Nephron (organoid): ENCODE results near the gene LRRC52.

Experiments used
- H3K27ac Mint-ChIP-seq, 3 experiments: 2 replicates each; pipeline ENCODE4 v1.8.0; 2020; ENCODE audit warnings: mixed read lengths in 3 of 3, mild to moderate bottlenecking in 2 of 3, moderate library complexity in 1 of 3
- H3K27me3 Mint-ChIP-seq: 2 replicates; pipeline ENCODE4 v1.8.0; 2021; ENCODE audit warnings: low read depth, mild to moderate bottlenecking, moderate library complexity, mixed read lengths
- H3K36me3 Mint-ChIP-seq: 2 replicates; pipeline ENCODE4 v1.8.0; 2020; ENCODE audit warnings: low read depth, mixed read lengths
- H3K4me1 Mint-ChIP-seq: 2 replicates; pipeline ENCODE4 v1.8.0; 2020; ENCODE audit warnings: mixed read lengths
- H3K4me3 Mint-ChIP-seq, 3 experiments: 2 replicates each; pipeline ENCODE4 v1.8.0; 2020; ENCODE audit warnings: mild to moderate bottlenecking in 3 of 3, mixed read lengths in 3 of 3, moderate library complexity in 2 of 3
- H3K9me3 Mint-ChIP-seq: 2 replicates; pipeline ENCODE4 v1.8.0; 2020; ENCODE audit warnings: mixed read lengths
- TF ChIP-seq, protein P1 (sequence below), 3 experiments: fragments of 200-600 bp; sonication (generic); IDR thresholded peaks; one replicate each; pipeline ENCODE4 v1.5.0; 2021; ENCODE audit warnings: antibody characterized with exemption in 3 of 3; ENCODE audit not compliant: unreplicated experiment in 3 of 3

Gene LRRC52

DNA sequence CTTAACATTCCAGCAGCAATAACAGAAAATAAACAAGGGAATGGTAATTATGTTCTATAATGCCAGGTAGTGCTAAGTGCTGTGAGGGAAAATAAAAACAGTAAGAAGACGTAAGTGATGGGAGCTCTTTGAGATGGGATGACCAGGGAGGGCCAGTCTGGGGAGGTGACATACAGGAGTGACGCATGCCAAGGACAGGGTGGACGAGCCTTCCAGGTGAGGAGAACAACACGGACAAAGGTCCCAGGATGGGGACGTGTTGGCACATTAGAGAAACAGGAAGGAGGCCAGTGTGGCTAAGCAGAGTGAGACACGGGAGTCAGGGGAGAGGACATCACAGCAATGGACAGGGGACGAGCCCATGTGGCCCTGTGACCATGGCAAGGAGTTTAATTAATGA lies 11.7 kb upstream of the LRRC52 start:
- TF ChIP-seq, protein P1, sequence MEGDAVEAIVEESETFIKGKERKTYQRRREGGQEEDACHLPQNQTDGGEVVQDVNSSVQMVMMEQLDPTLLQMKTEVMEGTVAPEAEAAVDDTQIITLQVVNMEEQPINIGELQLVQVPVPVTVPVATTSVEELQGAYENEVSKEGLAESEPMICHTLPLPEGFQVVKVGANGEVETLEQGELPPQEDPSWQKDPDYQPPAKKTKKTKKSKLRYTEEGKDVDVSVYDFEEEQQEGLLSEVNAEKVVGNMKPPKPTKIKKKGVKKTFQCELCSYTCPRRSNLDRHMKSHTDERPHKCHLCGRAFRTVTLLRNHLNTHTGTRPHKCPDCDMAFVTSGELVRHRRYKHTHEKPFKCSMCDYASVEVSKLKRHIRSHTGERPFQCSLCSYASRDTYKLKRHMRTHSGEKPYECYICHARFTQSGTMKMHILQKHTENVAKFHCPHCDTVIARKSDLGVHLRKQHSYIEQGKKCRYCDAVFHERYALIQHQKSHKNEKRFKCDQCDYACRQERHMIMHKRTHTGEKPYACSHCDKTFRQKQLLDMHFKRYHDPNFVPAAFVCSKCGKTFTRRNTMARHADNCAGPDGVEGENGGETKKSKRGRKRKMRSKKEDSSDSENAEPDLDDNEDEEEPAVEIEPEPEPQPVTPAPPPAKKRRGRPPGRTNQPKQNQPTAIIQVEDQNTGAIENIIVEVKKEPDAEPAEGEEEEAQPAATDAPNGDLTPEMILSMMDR (IDR thresholded peaks at IDR 0.05; ENCODE audit: unreplicated experiment in 3 of 3) = no peak
- Mint-ChIP-seq H3K9me3 (no peaks in the 10 kb centered on the region), H3K36me3 (no peaks in the 10 kb centered on the region), H3K27ac (no peak overlapping the region), H3K4me1 (peaks cover 24% of the 10 kb centered on the region), H3K4me3 (no peak overlapping the region), H3K27me3 (no peaks in the 10 kb centered on the region)

DNA sequence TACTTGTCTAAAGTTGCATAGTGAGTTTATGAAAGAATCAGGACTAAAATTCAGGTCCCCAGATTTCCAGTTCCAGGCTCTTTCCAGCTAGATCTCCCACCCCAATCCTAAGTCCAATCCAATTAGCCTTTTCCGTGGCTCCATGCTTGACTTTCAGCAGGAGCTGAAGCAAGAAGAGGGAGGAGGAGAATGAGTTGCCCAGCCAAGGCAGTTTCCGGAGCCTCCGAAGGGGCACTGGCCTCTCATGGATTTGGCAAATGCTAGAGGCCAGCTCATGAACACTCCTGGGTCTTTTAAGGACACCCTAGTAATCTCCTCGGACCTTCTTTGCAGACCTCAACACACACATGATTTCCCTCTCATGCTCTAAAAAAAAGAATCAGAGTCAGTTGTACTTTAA lies 10.5 kb upstream of the LRRC52 start:
- Mint-ChIP-seq H3K27me3 (no peaks in the 10 kb centered on the region), H3K4me1 (peaks cover 22% of the 10 kb centered on the region), H3K4me3 (no peak overlapping the region), H3K36me3 (no peaks in the 10 kb centered on the region), H3K27ac (no peak overlapping the region), H3K9me3 (no peaks in the 10 kb centered on the region)
- TF ChIP-seq, protein P1 (IDR thresholded peaks at IDR 0.05; ENCODE audit: unreplicated experiment in 3 of 3) = no peak

DNA sequence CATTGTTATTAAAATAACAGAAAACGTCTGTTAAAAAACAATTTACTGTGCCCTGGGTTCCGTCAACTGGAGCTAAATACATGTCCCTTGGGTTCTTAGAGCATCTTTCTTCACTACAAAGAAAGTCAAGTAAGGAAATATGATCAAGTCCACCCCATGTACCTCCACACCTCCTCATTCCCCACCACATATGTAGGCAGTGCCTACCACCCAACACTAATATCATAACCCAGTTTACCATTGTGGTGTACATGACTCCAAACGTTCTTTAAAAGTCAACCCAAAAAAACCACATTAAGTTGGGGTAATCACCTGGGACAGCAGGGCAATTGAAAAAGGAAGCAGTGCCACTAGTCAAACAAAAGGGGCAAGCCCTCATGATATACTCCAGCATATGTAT lies 7.8 kb upstream of the LRRC52 start:
- TF ChIP-seq, protein P1 (IDR thresholded peaks at IDR 0.05; ENCODE audit: unreplicated experiment in 3 of 3) = no peak
- Mint-ChIP-seq H3K4me1 (peaks cover 41% of the 10 kb centered on the region), H3K36me3 (no peaks in the 10 kb centered on the region), H3K9me3 (no peaks in the 10 kb centered on the region), H3K27ac (no peak overlapping the region), H3K27me3 (no peaks in the 10 kb centered on the region), H3K4me3 (no peak overlapping the region)

DNA sequence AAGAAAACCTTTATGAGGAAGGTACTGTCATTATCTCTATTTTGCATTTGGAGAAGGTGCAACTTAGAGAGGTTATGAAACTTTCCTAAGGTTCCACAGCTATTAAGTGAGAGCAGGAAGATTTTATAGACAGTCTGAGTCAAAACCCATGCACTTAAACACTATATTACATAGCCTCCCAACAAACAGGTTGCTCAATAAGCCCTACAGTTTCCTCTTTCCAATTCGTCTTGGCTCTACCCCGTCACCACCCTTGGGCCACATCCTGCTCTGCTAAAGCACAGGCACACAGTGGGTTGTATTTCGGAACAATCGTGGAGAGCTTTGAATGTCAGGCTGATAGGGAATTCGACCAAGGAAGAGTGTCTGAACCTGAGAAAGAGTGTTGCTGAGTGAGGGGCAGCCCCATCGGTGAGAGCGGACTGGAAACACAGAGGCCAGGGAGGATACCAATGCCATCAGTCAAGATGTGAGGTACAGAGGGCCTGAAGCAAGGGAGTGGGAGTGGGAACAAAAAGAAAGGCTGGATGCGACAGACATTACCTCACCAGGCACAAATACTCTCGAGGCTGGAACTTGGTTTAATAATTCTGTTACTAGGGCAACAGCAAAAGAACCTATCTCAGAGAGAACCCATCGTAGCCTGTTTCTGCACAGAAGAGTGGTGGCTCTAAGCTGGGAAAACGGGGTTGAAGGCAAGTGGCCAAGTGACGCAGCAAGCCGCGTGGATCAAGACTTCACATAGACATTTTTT lies 6.3 kb upstream of the LRRC52 start:
- H3K4me1 Mint-ChIP-seq = peaks cover 40% of the 10 kb centered on the region
- no peaks in the 10 kb centered on the region for H3K27me3 Mint-ChIP-seq
- TF ChIP-seq, protein P1 (IDR thresholded peaks at IDR 0.05; ENCODE audit: unreplicated experiment in 3 of 3) = no peak
- no peak overlapping the region for H3K4me3 Mint-ChIP-seq
- H3K9me3 Mint-ChIP-seq = no peaks in the 10 kb centered on the region
- H3K27ac Mint-ChIP-seq = peak overlapping the region in 1 of 3 experiments; percentile 26
- H3K36me3 Mint-ChIP-seq = no peaks in the 10 kb centered on the region

DNA sequence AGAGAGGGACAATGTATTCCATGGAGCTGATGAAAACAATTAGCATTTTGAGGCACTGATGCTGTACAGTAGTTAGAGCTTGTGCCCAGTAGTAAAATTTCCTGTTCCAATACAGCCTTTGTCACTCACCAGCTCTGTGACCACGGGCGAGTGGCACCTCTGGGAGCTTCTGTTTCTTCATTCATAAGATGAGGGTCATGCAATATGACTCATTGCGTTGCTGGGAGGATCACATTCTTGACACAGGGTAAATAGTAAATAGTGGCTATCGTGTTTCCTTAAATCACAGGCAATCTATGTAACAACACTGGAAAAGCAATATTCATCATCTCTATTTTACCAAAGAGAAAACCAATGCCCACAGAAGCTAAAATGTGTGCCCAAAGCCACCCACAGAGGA lies 4.5 kb upstream of the LRRC52 start:
- Mint-ChIP-seq H3K27ac (peak overlapping the region in 1 of 3 experiments; percentile 12), H3K9me3 (no peaks in the 10 kb centered on the region), H3K36me3 (no peaks in the 10 kb centered on the region), H3K4me3 (no peak overlapping the region), H3K4me1 (peaks cover 52% of the 10 kb centered on the region), H3K27me3 (no peaks in the 10 kb centered on the region)
- TF ChIP-seq, protein P1 (IDR thresholded peaks at IDR 0.05; ENCODE audit: unreplicated experiment in 3 of 3) = no peak

DNA sequence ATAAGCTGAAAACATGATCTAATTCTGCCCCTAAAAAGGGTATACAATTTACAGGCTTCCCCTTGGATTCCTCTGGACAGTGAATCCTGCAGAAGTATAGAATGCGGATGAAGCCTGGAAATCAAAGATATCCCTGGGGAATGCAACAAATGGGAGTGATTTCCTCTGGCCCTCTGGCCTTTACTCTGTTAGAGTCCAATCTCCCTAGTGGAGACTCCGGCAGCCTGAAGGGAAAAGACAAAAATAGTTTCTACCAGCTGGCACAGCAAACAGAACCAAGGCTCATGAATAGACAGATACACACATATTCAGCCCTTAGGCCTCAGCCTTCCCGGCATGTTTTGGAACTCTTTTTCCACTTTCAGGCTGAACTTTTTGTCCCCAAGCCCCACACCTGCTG lies 3.9 kb upstream of the LRRC52 start:
- no peaks in the 10 kb centered on the region for H3K36me3 Mint-ChIP-seq
- peak overlapping the region; percentile 31 to 79 (median 79) for H3K27ac Mint-ChIP-seq
- H3K9me3 Mint-ChIP-seq = no peaks in the 10 kb centered on the region
- no peaks in the 10 kb centered on the region for H3K27me3 Mint-ChIP-seq
- peaks cover 57% of the 10 kb centered on the region for H3K4me1 Mint-ChIP-seq
- no peak overlapping the region for H3K4me3 Mint-ChIP-seq
- TF ChIP-seq, protein P1 (IDR thresholded peaks at IDR 0.05; ENCODE audit: unreplicated experiment in 3 of 3) = no peak
